CD4-positive, CD25-positive, alpha-beta regulatory T cell (primary cell): Measurements from ENCODE around the gene MEPE. TPM values are rescaled to one million over a fixed set of nuclear protein-coding genes. Genes with fewer than 3 reads are reported as not detected.

Experiments
- ATAC-seq, 2 donors: fragments of 150-1000 bp; cut with Tn5 transposase; one replicate each; pipeline ENCODE4 v1.10.0; 2021; ENCODE audit warnings: low read depth in 2 of 2, moderate number of reproducible peaks in 2 of 2, moderate library complexity in 1 of 2
- DNase-seq, 3 donors: peaks; one replicate each; pipeline versions ENCODE4 v3.0.0 to v3.0.0-alpha.2; 2012 to 2022; ENCODE audit warnings: mixed read lengths in 1 of 3
- H3K27ac ChIP-seq: one replicate; pipeline ENCODE4 v1.7.0; 2013; ENCODE audit warnings: mild to moderate bottlenecking, low read length; ENCODE audit not compliant: insufficient read depth, poor library complexity, severe bottlenecking
- H3K27me3 ChIP-seq: one replicate; pipeline ENCODE4 v1.7.0; 2013; ENCODE audit warnings: low read length; ENCODE audit not compliant: control insufficient read depth, insufficient read depth
- H3K36me3 ChIP-seq: one replicate; pipeline ENCODE4 v1.7.0; 2013; ENCODE audit warnings: mild to moderate bottlenecking, low read length, moderate library complexity; ENCODE audit not compliant: control insufficient read depth, insufficient read depth
- H3K4me1 ChIP-seq: 2 replicates; pipeline ENCODE4 v1.7.0; 2013; ENCODE audit warnings: mild to moderate bottlenecking, low read length; ENCODE audit not compliant: insufficient read depth, control insufficient read depth, poor library complexity, severe bottlenecking
- H3K4me3 ChIP-seq: one replicate; pipeline ENCODE4 v1.7.0; 2013; ENCODE audit warnings: low read depth, mild to moderate bottlenecking, low read length, moderate library complexity
- H3K9me3 ChIP-seq, 2 experiments: 1 replicate in 1 of 2; 2 replicates in 1 of 2; pipeline ENCODE4 v1.7.0; 2013; ENCODE audit warnings: low read length in 2 of 2, mild to moderate bottlenecking in 1 of 2, moderate library complexity in 1 of 2; ENCODE audit not compliant: control insufficient read depth in 2 of 2
- H3K27ac Mint-ChIP-seq, 3 donors: one replicate each; pipeline ENCODE4 v1.8.0; 2020 to 2022; ENCODE audit warnings: mild to moderate bottlenecking in 3 of 3, mixed read lengths in 3 of 3, moderate library complexity in 2 of 3
- H3K27me3 Mint-ChIP-seq: one replicate; pipeline ENCODE4 v1.8.0; 2022; ENCODE audit warnings: mild to moderate bottlenecking, mixed read lengths
- H3K36me3 Mint-ChIP-seq: one replicate; pipeline ENCODE4 v1.8.0; 2020; ENCODE audit warnings: mixed read lengths
- H3K4me1 Mint-ChIP-seq, 4 donors: one replicate each; pipeline ENCODE4 v1.8.0; 2020 to 2022; ENCODE audit warnings: mixed read lengths in 4 of 4, mild to moderate bottlenecking in 1 of 4
- H3K4me3 Mint-ChIP-seq, 4 donors: one replicate each; pipeline ENCODE4 v1.8.0; 2020 to 2022; ENCODE audit warnings: mild to moderate bottlenecking in 4 of 4, mixed read lengths in 4 of 4, moderate library complexity in 3 of 4
- H3K9me3 Mint-ChIP-seq, 7 donors: one replicate each; pipeline ENCODE4 v1.8.0; 2020 to 2022; ENCODE audit warnings: mixed read lengths in 7 of 7, mild to moderate bottlenecking in 3 of 7, moderate library complexity in 2 of 7
- polyA plus RNA-seq, 4 donors: library from polyadenylated mRNA; unstranded; fragments of 300-500 nt; fragmentation: Illumina TruSeq; gene quantifications; one replicate each; pipeline ENCODE4 v1.2.3, GENCODE V29; 2021
- total RNA-seq: library from RNA; stranded (reverse); gene quantifications from one replicate; pipeline ENCODE4 v1.2.3, GENCODE V29; 2022

Gene MEPE
- total and polyA plus RNA-seq, 5 donors from 2014 or later: not detected

- peaks cover 12% of the 10 kb centered on the region for H3K27me3 Mint-ChIP-seq
- H3K36me3 ChIP-seq: no peaks in the 10 kb centered on the region
- H3K4me3 Mint-ChIP-seq: no peak overlapping the region
- H3K4me3 ChIP-seq: no peak overlapping the region
- no peaks in the 10 kb centered on the region for H3K4me1 ChIP-seq
- H3K36me3 Mint-ChIP-seq: no peaks in the 10 kb centered on the region
- H3K27me3 ChIP-seq: peaks cover 7% of the 10 kb centered on the region
- no peak for ATAC-seq
- H3K9me3 ChIP-seq: no peaks in the 10 kb centered on the region
- no peak overlapping the region for H3K27ac ChIP-seq
- H3K9me3 Mint-ChIP-seq: peaks cover 0 to 2% (median 0%) of the 10 kb centered on the region in 7 donors
- no peak for DNase-seq
- H3K27ac Mint-ChIP-seq: no peak overlapping the region
- H3K4me1 Mint-ChIP-seq: no peaks in the 10 kb centered on the region
These were observed 35.8 kb downstream of the MEPE start for GRCh38 chr4:87868522-87868921.

GRCh38 chr4:87872028-87872427 lies 39.3 kb downstream of the MEPE start:
- no peaks in the 10 kb centered on the region for H3K36me3 ChIP-seq
- H3K27me3 Mint-ChIP-seq: peaks cover 19% of the 10 kb centered on the region
- H3K9me3 ChIP-seq: no peaks in the 10 kb centered on the region
- no peaks in the 10 kb centered on the region for H3K4me1 ChIP-seq
- H3K36me3 Mint-ChIP-seq: no peaks in the 10 kb centered on the region
- no peaks in the 10 kb centered on the region for H3K4me1 Mint-ChIP-seq
- H3K4me3 ChIP-seq: no peak overlapping the region
- no peak overlapping the region for H3K4me3 Mint-ChIP-seq
- H3K27me3 ChIP-seq: peaks cover 7% of the 10 kb centered on the region
- peaks cover 0 to 2% (median 0%) of the 10 kb centered on the region in 7 donors for H3K9me3 Mint-ChIP-seq
- H3K27ac ChIP-seq: no peak overlapping the region
- ATAC-seq (no peak), DNase-seq (no peak)
- H3K27ac Mint-ChIP-seq: no peak overlapping the region

GRCh38 chr4:87875191-87875590 lies 42.4 kb downstream of the MEPE start:
- H3K9me3 ChIP-seq: no peaks in the 10 kb centered on the region
- ATAC-seq (no peak), DNase-seq (no peak)
- H3K4me1 ChIP-seq: no peaks in the 10 kb centered on the region
- Mint-ChIP-seq H3K27ac (no peak overlapping the region), H3K4me3 (no peak overlapping the region), H3K4me1 (no peaks in the 10 kb centered on the region), H3K27me3 (peaks cover 15% of the 10 kb centered on the region), H3K9me3 (peaks cover 0 to 3% (median 0%) of the 10 kb centered on the region in 7 donors), H3K36me3 (no peaks in the 10 kb centered on the region)
- H3K27ac ChIP-seq: no peak overlapping the region
- H3K36me3 ChIP-seq: no peaks in the 10 kb centered on the region
- peaks cover 3% of the 10 kb centered on the region for H3K27me3 ChIP-seq
- H3K4me3 ChIP-seq: no peak overlapping the region

GRCh38 chr4:87880106-87880505 lies 47.3 kb downstream of the MEPE start:
- Histone ChIP-seq H3K36me3 (no peaks in the 10 kb centered on the region), H3K9me3 (no peaks in the 10 kb centered on the region), H3K27ac (no peak overlapping the region), H3K4me1 (no peaks in the 10 kb centered on the region), H3K4me3 (no peak overlapping the region), H3K27me3 (no peaks in the 10 kb centered on the region)
- ATAC-seq (no peak), DNase-seq (no peak)
- Mint-ChIP-seq H3K27me3 (peaks cover 30% of the 10 kb centered on the region), H3K4me3 (no peak overlapping the region), H3K36me3 (no peaks in the 10 kb centered on the region), H3K4me1 (no peaks in the 10 kb centered on the region), H3K27ac (no peak overlapping the region), H3K9me3 (peaks cover 0 to 3% (median 0%) of the 10 kb centered on the region in 7 donors)

- no peaks in the 10 kb centered on the region for H3K9me3 ChIP-seq
- Mint-ChIP-seq H3K36me3 (no peaks in the 10 kb centered on the region), H3K27me3 (peaks cover 27% of the 10 kb centered on the region), H3K9me3 (peaks cover 0 to 3% (median 0%) of the 10 kb centered on the region in 7 donors), H3K4me1 (no peaks in the 10 kb centered on the region), H3K4me3 (no peak overlapping the region), H3K27ac (no peak overlapping the region)
- ATAC-seq: no peak
- no peak overlapping the region for H3K4me3 ChIP-seq
- DNase-seq: no peak
- H3K4me1 ChIP-seq: no peaks in the 10 kb centered on the region
- no peaks in the 10 kb centered on the region for H3K36me3 ChIP-seq
- H3K27ac ChIP-seq: no peak overlapping the region
- H3K27me3 ChIP-seq: no peaks in the 10 kb centered on the region
These were observed 48.3 kb downstream of the MEPE start for GRCh38 chr4:87881115-87881514.

GRCh38 chr4:87882321-87882720 lies 49.6 kb downstream of the MEPE start:
- H3K36me3 ChIP-seq: no peaks in the 10 kb centered on the region
- DNase-seq (no peak), ATAC-seq (no peak)
- H3K4me1 ChIP-seq: no peaks in the 10 kb centered on the region
- Mint-ChIP-seq H3K9me3 (peaks cover 0 to 3% (median 0%) of the 10 kb centered on the region in 7 donors), H3K27me3 (peaks cover 27% of the 10 kb centered on the region), H3K36me3 (no peaks in the 10 kb centered on the region), H3K4me3 (no peak overlapping the region), H3K4me1 (no peaks in the 10 kb centered on the region), H3K27ac (no peak overlapping the region)
- H3K9me3 ChIP-seq: no peaks in the 10 kb centered on the region
- no peaks in the 10 kb centered on the region for H3K27me3 ChIP-seq
- H3K27ac ChIP-seq: no peak overlapping the region
- no peak overlapping the region for H3K4me3 ChIP-seq

- no peak overlapping the region for H3K27ac ChIP-seq
- no peaks in the 10 kb centered on the region for H3K4me1 ChIP-seq
- no peaks in the 10 kb centered on the region for H3K36me3 ChIP-seq
- Mint-ChIP-seq H3K4me3 (no peak overlapping the region), H3K4me1 (no peaks in the 10 kb centered on the region), H3K9me3 (peaks cover 0 to 2% (median 0%) of the 10 kb centered on the region in 7 donors), H3K27ac (no peak overlapping the region), H3K27me3 (peaks cover 22% of the 10 kb centered on the region), H3K36me3 (no peaks in the 10 kb centered on the region)
- no peak overlapping the region for H3K4me3 ChIP-seq
- no peaks in the 10 kb centered on the region for H3K27me3 ChIP-seq
- no peak for DNase-seq
- no peaks in the 10 kb centered on the region for H3K9me3 ChIP-seq
- no peak for ATAC-seq
These were observed 50.1 kb downstream of the MEPE start for GRCh38 chr4:87882861-87883260.

GRCh38 chr4:87884976-87885549 lies 52.3 kb downstream of the MEPE start:
- no peaks in the 10 kb centered on the region for H3K27me3 ChIP-seq
- H3K27ac ChIP-seq: no peak overlapping the region
- ATAC-seq (no peak), DNase-seq (no peak)
- H3K27ac Mint-ChIP-seq: peak overlapping the region in 1 of 3 donors; percentile 61
- H3K36me3 ChIP-seq: no peaks in the 10 kb centered on the region
- no peaks in the 10 kb centered on the region for H3K4me1 Mint-ChIP-seq
- peaks cover 19% of the 10 kb centered on the region for H3K27me3 Mint-ChIP-seq
- no peaks in the 10 kb centered on the region for H3K4me1 ChIP-seq
- no peak overlapping the region for H3K4me3 ChIP-seq
- no peaks in the 10 kb centered on the region for H3K36me3 Mint-ChIP-seq
- peaks cover 0 to 3% of the 10 kb centered on the region in 2 experiments for H3K9me3 ChIP-seq
- H3K9me3 Mint-ChIP-seq: peaks cover 0 to 11% (median 2%) of the 10 kb centered on the region in 7 donors
- H3K4me3 Mint-ChIP-seq: no peak overlapping the region
